HG03460 (cell line): ENCODE data around the gene TTC12.
"Not testable (repeated sequence)": the region's sequence is repeated elsewhere in the genome, so short reads cannot be mapped to it uniquely, and the experiment has no call there.

Experiments
- ATAC-seq: cut with Tn5 transposase; IDR thresholded peaks from one replicate; pipeline ENCODE4 v1.9.1; 2021; ENCODE audit not compliant: unreplicated experiment

TTC12 gene

GRCh38 chr11:113282898-113283437, 31.4 kb upstream of the TTC12 start:
- no peak for ATAC-seq

- no peak for ATAC-seq
Measured at GRCh38 chr11:113283881-113284280, 30.5 kb upstream of the TTC12 start.

GRCh38 chr11:113286009-113286408, 28.4 kb upstream of the TTC12 start:
- no peak for ATAC-seq

GRCh38 chr11:113286509-113287497, 27.6 kb upstream of the TTC12 start:
- no peak for ATAC-seq

GRCh38 chr11:113287801-113288200, 26.6 kb upstream of the TTC12 start:
- no peak for ATAC-seq

GRCh38 chr11:113288286-113288863, 26.0 kb upstream of the TTC12 start:
- ATAC-seq, result no peak

- ATAC-seq, result peak; percentile 97
Measured at GRCh38 chr11:113289431-113290187, 24.8 kb upstream of the TTC12 start.

- no peak for ATAC-seq
Measured at GRCh38 chr11:113293936-113294335, 20.4 kb upstream of the TTC12 start.

GRCh38 chr11:113295993-113296392, 18.4 kb upstream of the TTC12 start:
- no peak for ATAC-seq

- no peak for ATAC-seq
Measured at GRCh38 chr11:113296447-113297205, 17.8 kb upstream of the TTC12 start.

- ATAC-seq, result not testable (repeated sequence)
Measured at GRCh38 chr11:113298496-113298895, 15.9 kb upstream of the TTC12 start.

- ATAC-seq, result no peak
Measured at GRCh38 chr11:113304916-113305315, 9.5 kb upstream of the TTC12 start.

- peak; percentile 77 for ATAC-seq
Measured at GRCh38 chr11:113305440-113306336, 8.7 kb upstream of the TTC12 start.

GRCh38 chr11:113308601-113309000, 5.8 kb upstream of the TTC12 start:
- ATAC-seq, result no peak

- no peak for ATAC-seq
Measured at GRCh38 chr11:113311536-113311935, 2.8 kb upstream of the TTC12 start.

- ATAC-seq, result no peak
Measured at GRCh38 chr11:113313601-113314000, 782 bp upstream of the TTC12 start.

GRCh38 chr11:113314065-113314388, 356 bp upstream of the TTC12 start:
- no peak for ATAC-seq

GRCh38 chr11:113315811-113316210, 1.4 kb downstream of the TTC12 start:
- ATAC-seq, result no peak

GRCh38 chr11:113316256-113316655, 1.9 kb downstream of the TTC12 start:
- no peak for ATAC-seq

- no peak for ATAC-seq
Measured at GRCh38 chr11:113317339-113317738, 3.0 kb downstream of the TTC12 start.
